GM18502 (cell line): ENCODE data around the gene HCK.

ENCODE experiments used
- ATAC-seq: cut with Tn5 transposase; IDR thresholded peaks from one replicate; pipeline ENCODE4 v1.9.1; 2021; ENCODE audit warnings: mild to moderate bottlenecking; ENCODE audit not compliant: unreplicated experiment, poor library complexity

HCK gene

GRCh38 chr20:32056708-32057483, 4.9 kb downstream of the HCK start:
- no peak for ATAC-seq

GRCh38 chr20:32057656-32058184, 5.7 kb downstream of the HCK start:
- no peak for ATAC-seq

- ATAC-seq = no peak
These were observed 7.1 kb downstream of the HCK start for GRCh38 chr20:32059189-32059588.

GRCh38 chr20:32062776-32063170, 10.7 kb downstream of the HCK start:
- peak; percentile 64 for ATAC-seq

- no peak for ATAC-seq
These were observed 11.7 kb downstream of the HCK start for GRCh38 chr20:32063695-32064094.

GRCh38 chr20:32064667-32065066, 12.6 kb downstream of the HCK start:
- ATAC-seq = peak; percentile 50

- no peak for ATAC-seq
These were observed 15.3 kb downstream of the HCK start for GRCh38 chr20:32067234-32067821.

GRCh38 chr20:32068174-32068573, 16.1 kb downstream of the HCK start:
- no peak for ATAC-seq

- no peak for ATAC-seq
These were observed 17.7 kb downstream of the HCK start for GRCh38 chr20:32069711-32070110.

- ATAC-seq = no peak
These were observed 18.2 kb downstream of the HCK start for GRCh38 chr20:32070282-32070681.

GRCh38 chr20:32070690-32071213, 18.7 kb downstream of the HCK start:
- no peak for ATAC-seq

- ATAC-seq = no peak
These were observed 19.5 kb downstream of the HCK start for GRCh38 chr20:32071395-32072167.

GRCh38 chr20:32072168-32072750, 20.2 kb downstream of the HCK start:
- ATAC-seq = no peak

GRCh38 chr20:32075534-32075933, 23.5 kb downstream of the HCK start:
- ATAC-seq = no peak

GRCh38 chr20:32077190-32077589, 25.1 kb downstream of the HCK start:
- no peak for ATAC-seq

GRCh38 chr20:32078322-32078721, 26.3 kb downstream of the HCK start:
- no peak for ATAC-seq

GRCh38 chr20:32078791-32079190, 26.7 kb downstream of the HCK start:
- ATAC-seq = no peak

- ATAC-seq = no peak
These were observed 27.6 kb downstream of the HCK start for GRCh38 chr20:32079655-32080109.

GRCh38 chr20:32080783-32081182, 28.7 kb downstream of the HCK start:
- no peak for ATAC-seq

GRCh38 chr20:32083469-32083868, 31.4 kb downstream of the HCK start:
- ATAC-seq = no peak
